Cardiac fibroblast (primary cell): ENCODE results near the gene NCOR2.

Experiments
- DNase-seq, 2 donors: peaks; one replicate each; pipeline versions ENCODE4 v3.0.0 to v3.0.0-alpha.2; 2010; ENCODE audit warnings: low read depth in 2 of 2
- H3K4me3 ChIP-seq, 2 donors: replicated peaks in 1 of 2; 1 replicate in 1 of 2; 2 replicates in 1 of 2; pipeline ENCODE4 v1.5.1; 2011; ENCODE audit warnings: low read depth in 2 of 2, low read length in 2 of 2, mild to moderate bottlenecking in 2 of 2, moderate library complexity in 1 of 2
- TF ChIP-seq, protein P1 (sequence below): IDR thresholded peaks from one replicate; pipeline ENCODE4 v1.5.1; 2011; ENCODE audit warnings: low read depth, mild to moderate bottlenecking, low read length, inconsistent platforms

The NCOR2 gene

DNA sequence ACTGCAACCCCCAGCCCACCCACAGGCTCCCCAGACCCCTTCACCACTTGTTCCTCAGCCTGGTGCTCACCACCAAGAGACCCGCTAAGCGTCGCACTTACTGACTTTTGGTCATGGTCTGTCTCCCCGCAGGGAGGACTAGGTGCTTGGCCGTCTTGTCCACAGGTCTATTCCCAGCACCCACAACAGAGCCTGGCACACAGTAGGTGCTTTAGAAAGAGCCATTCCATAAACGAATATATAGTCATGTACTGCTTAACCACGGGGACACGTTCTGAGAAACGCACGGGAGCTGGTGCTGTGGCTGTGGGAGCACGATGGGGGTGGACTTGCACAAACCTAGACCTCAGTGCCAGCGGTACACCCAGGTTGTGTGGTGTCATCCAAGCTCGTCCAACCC is 34.0 kb downstream of the NCOR2 start:
- no peak for DNase-seq
- TF ChIP-seq, protein P1, sequence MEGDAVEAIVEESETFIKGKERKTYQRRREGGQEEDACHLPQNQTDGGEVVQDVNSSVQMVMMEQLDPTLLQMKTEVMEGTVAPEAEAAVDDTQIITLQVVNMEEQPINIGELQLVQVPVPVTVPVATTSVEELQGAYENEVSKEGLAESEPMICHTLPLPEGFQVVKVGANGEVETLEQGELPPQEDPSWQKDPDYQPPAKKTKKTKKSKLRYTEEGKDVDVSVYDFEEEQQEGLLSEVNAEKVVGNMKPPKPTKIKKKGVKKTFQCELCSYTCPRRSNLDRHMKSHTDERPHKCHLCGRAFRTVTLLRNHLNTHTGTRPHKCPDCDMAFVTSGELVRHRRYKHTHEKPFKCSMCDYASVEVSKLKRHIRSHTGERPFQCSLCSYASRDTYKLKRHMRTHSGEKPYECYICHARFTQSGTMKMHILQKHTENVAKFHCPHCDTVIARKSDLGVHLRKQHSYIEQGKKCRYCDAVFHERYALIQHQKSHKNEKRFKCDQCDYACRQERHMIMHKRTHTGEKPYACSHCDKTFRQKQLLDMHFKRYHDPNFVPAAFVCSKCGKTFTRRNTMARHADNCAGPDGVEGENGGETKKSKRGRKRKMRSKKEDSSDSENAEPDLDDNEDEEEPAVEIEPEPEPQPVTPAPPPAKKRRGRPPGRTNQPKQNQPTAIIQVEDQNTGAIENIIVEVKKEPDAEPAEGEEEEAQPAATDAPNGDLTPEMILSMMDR = no peak
- no peak overlapping the region for H3K4me3 ChIP-seq

DNA sequence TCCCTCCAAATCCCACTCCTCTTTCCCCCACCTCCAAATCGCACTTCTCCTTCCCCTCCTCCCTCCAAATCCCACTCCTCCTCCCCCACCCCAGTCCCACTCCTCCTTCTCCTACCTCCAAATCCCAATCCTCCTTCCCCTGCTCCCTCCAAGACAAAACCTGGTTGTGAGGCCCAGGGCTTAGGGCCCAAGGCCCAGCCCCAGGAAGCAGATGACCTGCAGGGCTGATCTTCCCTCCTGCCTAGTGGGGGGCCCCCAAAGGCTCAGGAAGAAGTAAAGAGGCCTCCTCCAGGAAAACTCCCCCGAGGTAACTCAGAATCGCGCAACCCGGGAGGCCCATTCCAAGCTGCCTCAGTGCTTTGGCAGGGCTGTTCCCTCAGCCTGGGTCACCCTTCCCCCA is 34.4 kb downstream of the NCOR2 start:
- H3K4me3 ChIP-seq = no peak overlapping the region
- TF ChIP-seq, protein P1 = no peak
- no peak for DNase-seq

DNA sequence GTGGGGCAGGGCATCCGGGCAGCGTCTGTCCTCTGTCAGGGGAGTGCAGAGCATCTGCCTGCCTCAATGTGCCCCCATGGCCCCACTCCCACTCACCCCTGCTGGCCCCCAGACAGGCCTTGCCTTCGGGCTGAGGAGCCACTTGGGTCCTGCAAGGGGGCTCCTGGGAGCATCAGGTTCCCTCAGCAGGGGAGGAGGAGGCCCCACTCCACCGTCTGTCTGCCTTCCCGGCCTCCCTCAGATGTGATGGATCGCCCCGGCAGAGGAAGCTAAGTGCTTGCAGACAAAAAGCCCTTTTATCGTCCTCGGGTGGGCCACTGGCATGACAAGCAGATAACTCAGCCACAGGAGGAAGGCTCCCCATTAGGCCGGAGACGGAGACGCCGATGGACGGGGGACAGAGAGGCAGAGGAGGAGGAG is 35.1 kb downstream of the NCOR2 start:
- H3K4me3 ChIP-seq = no peak overlapping the region
- DNase-seq = no peak
- TF ChIP-seq, protein P1 = no peak

DNA sequence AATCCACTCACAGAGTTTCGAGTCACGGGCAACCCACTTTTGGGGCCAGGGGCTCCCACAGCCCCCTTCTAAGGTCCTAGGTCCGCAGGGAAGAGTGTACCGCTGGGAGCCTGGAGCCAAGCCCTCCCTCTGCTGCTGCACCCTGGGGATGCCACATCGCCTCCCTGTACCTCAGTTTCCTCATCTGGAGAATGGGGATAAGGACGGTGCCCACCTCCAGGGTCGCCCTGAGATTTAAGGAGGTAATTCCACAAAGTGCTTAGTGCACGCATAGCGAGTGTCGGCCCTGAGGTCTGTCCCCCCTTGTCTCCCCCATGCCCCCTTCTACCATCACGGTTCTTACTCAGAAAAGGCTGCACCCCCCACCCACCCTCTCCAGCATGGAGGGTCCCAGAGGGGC is 35.5 kb downstream of the NCOR2 start:
- no peak overlapping the region for H3K4me3 ChIP-seq
- TF ChIP-seq, protein P1 = no peak
- DNase-seq = no peak

DNA sequence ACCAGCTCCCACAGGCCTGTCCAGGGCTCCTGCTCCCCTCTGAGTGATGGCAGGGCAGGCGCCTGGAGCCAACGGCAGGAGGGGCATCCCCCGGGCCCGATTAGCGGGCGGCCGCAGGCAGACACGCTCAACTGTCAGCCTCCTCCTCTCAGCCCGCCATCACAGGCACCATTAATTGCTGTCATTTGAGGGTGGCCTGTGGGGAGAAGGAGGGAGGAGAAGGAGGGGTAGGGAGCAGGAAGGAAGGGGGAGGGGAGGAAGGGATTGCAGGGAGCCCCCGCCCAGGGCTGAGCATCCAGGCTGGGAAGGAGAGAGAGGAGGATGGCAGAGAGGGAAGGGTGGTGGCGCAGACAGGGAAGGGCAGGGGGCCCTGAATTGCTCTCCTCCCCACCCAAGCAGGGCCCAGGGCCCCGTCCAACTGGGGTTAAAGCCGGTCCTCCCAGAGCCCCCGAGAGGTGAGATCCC is 36.1 kb downstream of the NCOR2 start:
- no peak for DNase-seq
- H3K4me3 ChIP-seq = no peak overlapping the region
- TF ChIP-seq, protein P1 = no peak

DNA sequence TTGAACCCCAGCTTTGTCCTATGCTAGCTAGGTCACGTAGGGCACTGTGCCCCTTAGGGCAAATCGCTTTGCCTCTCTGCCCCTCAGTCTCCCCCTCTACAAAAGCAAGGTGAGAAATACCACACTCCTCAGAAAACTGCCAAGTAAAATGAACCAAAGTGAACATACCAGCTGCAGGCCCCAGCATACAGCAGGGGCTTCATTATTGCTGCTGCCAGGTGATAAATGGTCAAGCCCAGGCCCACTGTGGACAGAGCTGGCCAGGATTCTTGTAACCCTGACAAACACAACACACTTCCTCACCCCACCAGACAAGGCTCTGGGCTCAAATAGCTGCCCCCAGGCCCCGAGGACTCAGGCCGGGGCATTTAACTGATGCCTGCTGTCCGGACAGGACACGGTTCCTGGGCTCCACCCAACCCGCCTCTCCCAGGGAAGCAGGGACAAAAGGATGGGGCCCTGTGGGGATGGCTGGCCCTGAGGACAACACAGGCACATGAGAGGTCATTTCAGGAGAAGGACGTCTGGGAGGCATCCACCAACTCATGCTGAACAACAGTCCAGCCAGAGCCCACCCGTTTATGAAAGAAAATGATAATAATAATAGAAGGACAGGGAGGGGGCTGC is 36.7 kb downstream of the NCOR2 start:
- no peak for DNase-seq
- TF ChIP-seq, protein P1 = no peak
- H3K4me3 ChIP-seq = no peak overlapping the region
